ENCODE measurements around the gene SMCO4.

Gene SMCO4

DNA sequence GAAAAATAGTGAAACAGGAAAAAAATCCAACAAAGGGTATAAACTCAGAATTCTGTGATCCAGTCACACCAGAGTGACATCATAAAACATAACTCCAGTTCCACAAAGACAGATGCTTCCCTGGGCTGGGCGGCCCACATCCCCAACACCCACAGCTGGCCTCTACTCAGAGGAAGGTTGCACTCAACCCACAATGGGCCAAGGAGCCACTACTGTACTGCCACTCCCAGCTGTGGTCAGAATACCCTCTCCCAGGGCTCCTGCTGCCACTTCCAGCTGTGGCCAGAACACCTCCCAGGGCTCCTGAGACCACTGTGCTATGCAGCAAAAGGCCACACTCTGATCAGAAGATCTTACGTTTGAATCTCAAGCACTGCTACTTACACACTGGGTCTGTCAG lies 18.3 kb downstream of the SMCO4 start:
- TF ChIP-seq, protein P1, sequence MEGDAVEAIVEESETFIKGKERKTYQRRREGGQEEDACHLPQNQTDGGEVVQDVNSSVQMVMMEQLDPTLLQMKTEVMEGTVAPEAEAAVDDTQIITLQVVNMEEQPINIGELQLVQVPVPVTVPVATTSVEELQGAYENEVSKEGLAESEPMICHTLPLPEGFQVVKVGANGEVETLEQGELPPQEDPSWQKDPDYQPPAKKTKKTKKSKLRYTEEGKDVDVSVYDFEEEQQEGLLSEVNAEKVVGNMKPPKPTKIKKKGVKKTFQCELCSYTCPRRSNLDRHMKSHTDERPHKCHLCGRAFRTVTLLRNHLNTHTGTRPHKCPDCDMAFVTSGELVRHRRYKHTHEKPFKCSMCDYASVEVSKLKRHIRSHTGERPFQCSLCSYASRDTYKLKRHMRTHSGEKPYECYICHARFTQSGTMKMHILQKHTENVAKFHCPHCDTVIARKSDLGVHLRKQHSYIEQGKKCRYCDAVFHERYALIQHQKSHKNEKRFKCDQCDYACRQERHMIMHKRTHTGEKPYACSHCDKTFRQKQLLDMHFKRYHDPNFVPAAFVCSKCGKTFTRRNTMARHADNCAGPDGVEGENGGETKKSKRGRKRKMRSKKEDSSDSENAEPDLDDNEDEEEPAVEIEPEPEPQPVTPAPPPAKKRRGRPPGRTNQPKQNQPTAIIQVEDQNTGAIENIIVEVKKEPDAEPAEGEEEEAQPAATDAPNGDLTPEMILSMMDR (IDR thresholded peaks at IDR 0.05; ENCODE audit: low read depth, low read length, missing control alignments) = no peak
- H3K4me3 ChIP-seq (replicated peaks; ENCODE audit: low read depth, low read length) = no peak overlapping the region

DNA sequence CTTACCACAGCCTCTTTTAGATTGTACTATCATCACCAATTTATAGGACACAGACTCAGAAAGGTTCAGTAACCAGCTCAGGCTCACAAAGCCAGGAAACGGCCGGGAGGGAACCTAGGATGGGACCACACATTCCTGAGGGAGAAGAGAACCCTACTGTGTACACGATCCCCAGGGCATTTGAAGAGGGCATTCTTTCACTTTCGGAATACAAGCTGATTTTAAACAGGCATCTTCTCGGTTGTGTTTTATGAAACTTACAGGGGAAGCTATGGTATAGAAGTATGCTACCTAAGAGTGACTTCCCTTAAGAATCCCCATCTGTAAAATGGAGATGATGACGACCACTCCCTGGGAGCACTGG lies 19.0 kb downstream of the SMCO4 start:
- TF ChIP-seq, protein P1 (IDR thresholded peaks at IDR 0.05; ENCODE audit: low read depth, low read length, missing control alignments) = no peak
- no peak for DNase-seq (ENCODE audit: extremely low read depth, low read depth)

More for the DNA sequence above, 18.3 kb downstream of the SMCO4 start:
- DNase-seq (ENCODE audit: extremely low read depth, low read depth) = no peak

DNA sequence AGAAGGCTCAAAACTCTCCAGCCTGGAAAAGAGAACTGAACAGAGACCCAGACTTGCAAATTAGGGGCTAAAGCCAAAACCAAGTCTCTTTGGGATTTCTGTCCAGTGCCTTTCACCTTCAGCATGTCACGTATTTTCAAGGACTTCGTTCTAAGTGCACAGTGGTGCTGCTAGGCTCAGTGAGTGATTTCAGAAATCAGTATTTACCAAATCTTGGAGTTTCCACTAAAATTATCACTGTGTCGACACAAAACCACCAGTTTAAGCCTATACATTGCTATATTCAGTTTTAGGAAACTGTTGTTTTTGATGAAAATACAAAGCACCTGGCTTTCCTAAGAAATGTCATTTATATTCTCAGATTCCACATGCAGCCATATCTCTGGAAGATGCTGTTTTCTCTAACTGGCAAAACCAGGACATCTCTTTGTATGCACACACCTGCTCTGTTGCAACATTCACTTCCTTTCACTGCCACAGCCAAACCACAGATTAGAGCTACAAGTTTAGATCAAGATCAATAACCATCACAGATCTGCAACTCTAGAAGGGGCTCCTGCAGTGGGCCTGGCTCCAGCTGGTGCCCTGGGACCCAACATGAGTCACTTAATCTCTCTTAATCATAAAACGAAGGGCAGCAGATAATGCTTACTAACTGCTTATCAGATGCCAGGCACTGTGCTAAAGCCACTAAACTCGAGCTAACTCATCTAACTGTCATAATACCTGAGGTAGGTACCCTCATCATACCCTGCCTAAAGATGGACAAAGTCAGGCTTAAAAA lies 22.3 kb downstream of the SMCO4 start:
- H3K4me3 ChIP-seq (replicated peaks; ENCODE audit: low read depth, low read length) = no peak overlapping the region
- TF ChIP-seq, protein P1 (IDR thresholded peaks at IDR 0.05; ENCODE audit: low read depth, low read length, missing control alignments) = no peak
- no peak for DNase-seq (ENCODE audit: extremely low read depth, low read depth)

More for the DNA sequence above, 19.0 kb downstream of the SMCO4 start:
- no peak overlapping the region for H3K4me3 ChIP-seq (replicated peaks; ENCODE audit: low read depth, low read length)

DNA sequence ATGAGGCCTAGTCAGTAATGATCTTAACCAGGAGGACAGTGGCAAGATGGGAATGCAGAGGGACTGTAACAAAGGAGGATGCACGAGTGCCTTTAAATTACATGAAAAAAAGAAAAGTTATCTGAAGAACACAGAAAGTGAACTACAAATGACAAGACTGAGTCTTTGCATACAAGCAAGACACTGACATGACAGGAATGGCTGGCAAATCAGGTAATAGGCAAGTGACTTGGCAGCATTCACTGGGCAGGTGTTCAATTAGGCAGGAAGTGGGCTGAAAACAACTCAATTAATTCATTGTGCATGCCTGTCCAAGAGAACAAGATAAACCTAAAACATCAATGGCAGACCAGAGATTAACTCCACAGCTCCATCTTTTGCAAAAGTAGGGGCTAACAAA lies 24.0 kb downstream of the SMCO4 start:
- TF ChIP-seq, protein P1 (IDR thresholded peaks at IDR 0.05; ENCODE audit: low read depth, low read length, missing control alignments) = no peak
- no peak for DNase-seq (ENCODE audit: extremely low read depth, low read depth)
- no peak overlapping the region for H3K4me3 ChIP-seq (replicated peaks; ENCODE audit: low read depth, low read length)

DNA sequence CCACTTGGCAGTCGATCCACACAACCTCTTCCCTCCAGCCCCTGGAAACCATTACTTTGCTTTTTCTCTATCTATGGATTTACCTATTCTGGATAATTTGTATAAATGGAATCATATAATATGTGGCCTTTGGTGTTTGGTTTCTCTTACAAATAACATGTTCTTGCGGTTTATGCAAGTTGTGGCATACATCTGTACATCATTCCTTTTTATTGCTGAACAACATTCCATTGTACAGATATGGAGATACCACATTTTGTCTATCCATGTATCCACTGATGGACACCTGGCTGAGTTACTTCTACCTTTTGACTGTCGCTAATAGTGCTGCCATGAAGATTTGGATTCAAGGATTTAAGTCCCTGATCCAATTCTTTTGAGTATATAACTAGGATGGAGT lies 25.1 kb downstream of the SMCO4 start:
- TF ChIP-seq, protein P1 (IDR thresholded peaks at IDR 0.05; ENCODE audit: low read depth, low read length, missing control alignments) = no peak
- no peak overlapping the region for H3K4me3 ChIP-seq (replicated peaks; ENCODE audit: low read depth, low read length)
- no peak for DNase-seq (ENCODE audit: extremely low read depth, low read depth)

DNA sequence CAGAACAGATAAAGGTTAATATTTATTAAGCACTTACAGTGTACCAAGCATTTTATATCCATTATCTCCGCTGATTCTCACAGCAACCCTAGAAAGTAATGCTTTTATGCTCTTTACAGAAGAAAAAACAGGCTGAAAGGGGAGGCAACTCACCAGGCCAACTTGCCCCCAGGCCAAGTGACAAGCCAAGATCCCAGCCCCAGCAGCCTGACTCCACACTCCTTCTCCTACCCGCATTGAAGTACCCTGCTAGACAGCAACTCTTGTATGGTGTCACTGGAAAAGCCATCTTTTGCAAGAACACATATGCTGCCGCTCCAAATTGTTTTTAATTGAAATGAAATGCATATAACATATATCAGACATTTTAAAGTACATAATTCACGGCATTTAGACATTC lies 25.6 kb downstream of the SMCO4 start:
- DNase-seq (ENCODE audit: extremely low read depth, low read depth) = no peak
- TF ChIP-seq, protein P1 (IDR thresholded peaks at IDR 0.05; ENCODE audit: low read depth, low read length, missing control alignments) = no peak
- H3K4me3 ChIP-seq (replicated peaks; ENCODE audit: low read depth, low read length) = no peak overlapping the region

DNA sequence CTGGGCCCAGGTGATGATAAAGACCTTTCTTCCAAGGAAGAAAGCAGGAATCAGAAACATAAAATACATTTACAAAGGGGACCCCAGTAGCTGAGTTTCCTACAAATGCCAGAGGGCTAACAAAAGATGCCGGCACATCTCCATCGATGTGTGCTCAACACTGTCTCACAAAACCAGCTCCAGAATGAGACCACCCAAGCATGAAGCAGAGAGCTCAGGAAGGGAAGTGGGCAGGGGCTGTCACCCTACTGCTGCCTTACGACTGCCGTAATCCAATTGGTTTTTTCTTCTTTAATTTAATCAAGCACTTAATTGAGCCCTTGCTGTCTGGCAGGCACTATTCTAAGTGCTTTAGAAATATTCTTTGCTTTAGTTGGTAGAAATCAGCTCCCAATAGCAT lies 26.1 kb downstream of the SMCO4 start:
- H3K4me3 ChIP-seq (replicated peaks; ENCODE audit: low read depth, low read length) = no peak overlapping the region

More for the DNA sequence above, 26.1 kb downstream of the SMCO4 start:
- no peak for DNase-seq (ENCODE audit: extremely low read depth, low read depth)
- TF ChIP-seq, protein P1 (IDR thresholded peaks at IDR 0.05; ENCODE audit: low read depth, low read length, missing control alignments) = no peak
